ENCODE results near the gene ZBTB40. TPM values are rescaled to one million over a fixed set of nuclear protein-coding genes. Genes with fewer than 3 reads are reported as not detected.

The ZBTB40 gene
- total RNA-seq, 1 experiment from 2014 or later: 19.5 TPM

DNA sequence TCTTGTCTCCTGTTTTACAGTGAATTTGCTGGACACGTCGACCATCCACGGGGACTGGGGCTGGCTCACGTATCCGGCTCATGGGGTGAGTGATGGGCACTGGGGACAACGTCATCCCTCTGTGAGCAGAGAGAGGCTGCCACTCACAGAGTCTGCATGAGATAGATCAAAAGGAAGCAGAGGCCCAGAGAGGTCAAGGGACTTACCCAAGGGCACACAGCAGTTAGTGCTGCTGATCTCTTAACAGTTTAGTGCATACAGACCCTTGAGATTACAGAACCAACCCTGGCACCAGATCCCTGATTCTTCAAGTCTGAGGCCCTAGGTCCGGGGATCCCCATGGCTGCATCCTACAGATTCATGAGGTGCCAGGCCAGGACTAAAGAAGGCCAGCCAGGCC is 117.6 kb downstream of the ZBTB40 start:
- no peak overlapping the region for H3K4me2 ChIP-seq (ENCODE audit: low read length)
- H3K9ac ChIP-seq (ENCODE audit: low read length): no peak overlapping the region
- no peak for DNase-seq (ENCODE audit: low read depth, low spot score)
- H3K9me2 ChIP-seq (ENCODE audit: insufficient read depth): no peaks in the 10 kb centered on the region
- no peaks in the 10 kb centered on the region for H3K79me2 ChIP-seq (ENCODE audit: insufficient read depth, low read length)
- RAD21 ChIA-PET (ENCODE audit: low non-redundant PET in 1 of 2, low total read pairs in 2 of 2, uncharacterized antibody in 2 of 2, unreplicated experiment in 2 of 2): no interaction called here
- no peaks in the 10 kb centered on the region for H3K36me3 ChIP-seq (ENCODE audit: control insufficient read depth in 1 of 2, insufficient read depth in 2 of 2, low read length in 2 of 2)
- H3K27ac ChIP-seq (ENCODE audit: low read depth, low read length): no peak overlapping the region
- TF ChIP-seq EGR1 (IDR thresholded peaks at IDR 0.05; ENCODE audit: low read depth) (no peak), SRF (IDR thresholded peaks at IDR 0.05; ENCODE audit: low read depth) (no peak), POLR2AphosphoS5 (IDR thresholded peaks at IDR 0.05; ENCODE audit: low read depth, low read length) (no peak), YY1 (IDR thresholded peaks at IDR 0.05; ENCODE audit: extremely low read depth, insufficient replicate concordance, low read depth, low read length) (no peak), ZFX (IDR thresholded peaks at IDR 0.05) (no peak), EZH2 (IDR thresholded peaks at IDR 0.05) (no peak), CBX3 (IDR thresholded peaks at IDR 0.05; ENCODE audit: low read depth) (no peak), CEBPB (IDR thresholded peaks at IDR 0.05; ENCODE audit: low read depth) (no peak)
- no peak overlapping the region for H2AFZ ChIP-seq (ENCODE audit: low read depth, low read length, poor library complexity, severe bottlenecking)
- no peaks in the 10 kb centered on the region for H3K9me3 ChIP-seq (ENCODE audit: control insufficient read depth in 1 of 2, insufficient read depth in 1 of 2, low read depth in 1 of 2, low read length in 2 of 2)
- intact Hi-C loops (cut with micrococcal nuclease): no loop called here
- ATAC-seq: no peak
- H3K4me1 ChIP-seq (ENCODE audit: control insufficient read depth in 1 of 2, insufficient read depth in 2 of 2, low read length in 2 of 2): no peaks in the 10 kb centered on the region
- CTCF ChIA-PET: no interaction called here
- POLR2A ChIA-PET: no interaction called here
- no TSS peak for BruUV-seq (replicated peaks)
- peaks cover 10% of the 10 kb centered on the region; the same call in 1 of the 2 replicates for H3K27me3 ChIP-seq (ENCODE audit: insufficient read depth, low read length)
- no peak overlapping the region for H3K4me3 ChIP-seq (replicated peaks in 1 of 2; ENCODE audit: low read depth in 1 of 2, low read length in 2 of 2)
- no peaks in the 10 kb centered on the region for H4K20me1 ChIP-seq (ENCODE audit: insufficient read depth)

DNA sequence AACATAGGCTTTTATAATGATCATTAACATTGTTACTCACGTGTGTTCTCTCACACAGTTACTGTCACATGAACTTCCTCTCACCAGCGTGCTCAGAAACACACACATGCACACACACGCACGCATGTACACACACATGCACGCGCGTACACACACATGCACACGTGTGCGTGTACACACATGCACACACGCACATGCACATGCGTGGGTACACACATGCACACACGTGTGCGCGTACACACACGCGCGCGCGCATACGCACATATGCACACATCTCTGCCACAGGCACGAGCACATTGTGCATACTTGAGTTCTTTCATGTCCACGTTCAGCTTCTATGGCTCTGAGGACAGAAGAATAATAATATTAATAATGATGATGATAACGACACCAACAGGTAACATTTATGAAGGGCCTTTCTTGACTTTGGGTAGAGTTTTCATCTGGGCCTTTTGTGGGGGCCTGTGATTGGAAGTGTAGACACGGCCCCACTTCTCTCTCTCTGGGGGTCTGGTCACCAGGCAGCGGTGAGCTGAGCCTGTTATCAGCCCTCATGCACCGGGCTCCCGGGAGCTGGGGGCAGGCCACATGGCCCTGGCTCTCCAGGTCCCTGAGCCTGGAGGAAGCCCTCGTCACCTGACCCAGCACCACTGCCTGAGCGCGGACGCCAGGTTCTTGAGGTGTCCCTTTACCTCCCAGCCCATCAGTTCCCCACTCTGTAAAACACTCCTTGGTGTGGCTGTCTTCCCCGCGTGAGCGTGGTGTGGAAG is 118.7 kb downstream of the ZBTB40 start:
- ChIA-PET POLR2A (no interaction called here), RAD21 (ENCODE audit: low non-redundant PET in 1 of 2, low total read pairs in 2 of 2, uncharacterized antibody in 2 of 2, unreplicated experiment in 2 of 2) (no interaction called here), CTCF (no interaction called here)
- Histone ChIP-seq H3K9ac (ENCODE audit: low read length) (no peak overlapping the region), H3K27me3 (ENCODE audit: insufficient read depth, low read length) (peaks cover 10% of the 10 kb centered on the region; the same call in 1 of the 2 replicates), H3K4me1 (ENCODE audit: control insufficient read depth in 1 of 2, insufficient read depth in 2 of 2, low read length in 2 of 2) (no peaks in the 10 kb centered on the region), H3K4me3 (replicated peaks in 1 of 2; ENCODE audit: low read depth in 1 of 2, low read length in 2 of 2) (no peak overlapping the region), H4K20me1 (ENCODE audit: insufficient read depth) (no peaks in the 10 kb centered on the region), H3K9me3 (ENCODE audit: control insufficient read depth in 1 of 2, insufficient read depth in 1 of 2, low read depth in 1 of 2, low read length in 2 of 2) (no peaks in the 10 kb centered on the region), H3K4me2 (ENCODE audit: low read length) (no peak overlapping the region), H3K27ac (ENCODE audit: low read depth, low read length) (no peak overlapping the region), H3K79me2 (ENCODE audit: insufficient read depth, low read length) (no peaks in the 10 kb centered on the region), H2AFZ (ENCODE audit: low read depth, low read length, poor library complexity, severe bottlenecking) (no peak overlapping the region), H3K36me3 (ENCODE audit: control insufficient read depth in 1 of 2, insufficient read depth in 2 of 2, low read length in 2 of 2) (no peaks in the 10 kb centered on the region), H3K9me2 (ENCODE audit: insufficient read depth) (no peaks in the 10 kb centered on the region)
- DNase-seq (ENCODE audit: low read depth, low spot score): no peak
- ATAC-seq: no peak
- intact Hi-C loops (cut with micrococcal nuclease): no loop called here
- BruUV-seq (replicated peaks): no TSS peak
- TF ChIP-seq, protein P1, sequence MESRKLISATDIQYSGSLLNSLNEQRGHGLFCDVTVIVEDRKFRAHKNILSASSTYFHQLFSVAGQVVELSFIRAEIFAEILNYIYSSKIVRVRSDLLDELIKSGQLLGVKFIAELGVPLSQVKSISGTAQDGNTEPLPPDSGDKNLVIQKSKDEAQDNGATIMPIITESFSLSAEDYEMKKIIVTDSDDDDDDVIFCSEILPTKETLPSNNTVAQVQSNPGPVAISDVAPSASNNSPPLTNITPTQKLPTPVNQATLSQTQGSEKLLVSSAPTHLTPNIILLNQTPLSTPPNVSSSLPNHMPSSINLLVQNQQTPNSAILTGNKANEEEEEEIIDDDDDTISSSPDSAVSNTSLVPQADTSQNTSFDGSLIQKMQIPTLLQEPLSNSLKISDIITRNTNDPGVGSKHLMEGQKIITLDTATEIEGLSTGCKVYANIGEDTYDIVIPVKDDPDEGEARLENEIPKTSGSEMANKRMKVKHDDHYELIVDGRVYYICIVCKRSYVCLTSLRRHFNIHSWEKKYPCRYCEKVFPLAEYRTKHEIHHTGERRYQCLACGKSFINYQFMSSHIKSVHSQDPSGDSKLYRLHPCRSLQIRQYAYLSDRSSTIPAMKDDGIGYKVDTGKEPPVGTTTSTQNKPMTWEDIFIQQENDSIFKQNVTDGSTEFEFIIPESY (IDR thresholded peaks at IDR 0.05; ENCODE audit: extremely low read depth, insufficient replicate concordance, low read length): no peak
- TF ChIP-seq, protein P2, sequence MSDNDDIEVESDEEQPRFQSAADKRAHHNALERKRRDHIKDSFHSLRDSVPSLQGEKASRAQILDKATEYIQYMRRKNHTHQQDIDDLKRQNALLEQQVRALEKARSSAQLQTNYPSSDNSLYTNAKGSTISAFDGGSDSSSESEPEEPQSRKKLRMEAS (IDR thresholded peaks at IDR 0.05): no peak
- TF ChIP-seq EGR1 (IDR thresholded peaks at IDR 0.05; ENCODE audit: low read depth) (no peak), FOSL1 (IDR thresholded peaks at IDR 0.05; ENCODE audit: low read depth) (no peak), EZH2phosphoT487 (IDR thresholded peaks at IDR 0.05; ENCODE audit: borderline replicate concordance) (no peak), CBX3 (IDR thresholded peaks at IDR 0.05; ENCODE audit: low read depth) (no peak), ELF1 (IDR thresholded peaks at IDR 0.05; ENCODE audit: borderline replicate concordance, low read depth) (no peak), EZH2 (IDR thresholded peaks at IDR 0.05) (no peak), POLR2AphosphoS5 (IDR thresholded peaks at IDR 0.05; ENCODE audit: low read depth, low read length) (no peak), SRF (IDR thresholded peaks at IDR 0.05; ENCODE audit: low read depth) (no peak)
- TF ChIP-seq, protein P3, sequence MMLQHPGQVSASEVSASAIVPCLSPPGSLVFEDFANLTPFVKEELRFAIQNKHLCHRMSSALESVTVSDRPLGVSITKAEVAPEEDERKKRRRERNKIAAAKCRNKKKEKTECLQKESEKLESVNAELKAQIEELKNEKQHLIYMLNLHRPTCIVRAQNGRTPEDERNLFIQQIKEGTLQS (IDR thresholded peaks at IDR 0.05): no peak
- TF ChIP-seq, protein P4, sequence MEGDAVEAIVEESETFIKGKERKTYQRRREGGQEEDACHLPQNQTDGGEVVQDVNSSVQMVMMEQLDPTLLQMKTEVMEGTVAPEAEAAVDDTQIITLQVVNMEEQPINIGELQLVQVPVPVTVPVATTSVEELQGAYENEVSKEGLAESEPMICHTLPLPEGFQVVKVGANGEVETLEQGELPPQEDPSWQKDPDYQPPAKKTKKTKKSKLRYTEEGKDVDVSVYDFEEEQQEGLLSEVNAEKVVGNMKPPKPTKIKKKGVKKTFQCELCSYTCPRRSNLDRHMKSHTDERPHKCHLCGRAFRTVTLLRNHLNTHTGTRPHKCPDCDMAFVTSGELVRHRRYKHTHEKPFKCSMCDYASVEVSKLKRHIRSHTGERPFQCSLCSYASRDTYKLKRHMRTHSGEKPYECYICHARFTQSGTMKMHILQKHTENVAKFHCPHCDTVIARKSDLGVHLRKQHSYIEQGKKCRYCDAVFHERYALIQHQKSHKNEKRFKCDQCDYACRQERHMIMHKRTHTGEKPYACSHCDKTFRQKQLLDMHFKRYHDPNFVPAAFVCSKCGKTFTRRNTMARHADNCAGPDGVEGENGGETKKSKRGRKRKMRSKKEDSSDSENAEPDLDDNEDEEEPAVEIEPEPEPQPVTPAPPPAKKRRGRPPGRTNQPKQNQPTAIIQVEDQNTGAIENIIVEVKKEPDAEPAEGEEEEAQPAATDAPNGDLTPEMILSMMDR (IDR thresholded peaks at IDR 0.05 in 2 of 3, conservative IDR thresholded peaks at IDR 0.05 in 1 of 3; ENCODE audit: borderline replicate concordance in 1 of 3, insufficient read depth in 1 of 3, low read depth in 2 of 3, low read length in 2 of 3): no peak

All from HCT116 (cell line).